GM12878 (cell line): ENCODE measurements around the gene STK32B. TPM values are rescaled to one million over a fixed set of nuclear protein-coding genes. Genes with fewer than 3 reads are reported as not detected.

Experiments
- ATAC-seq: fragments of 200-7000 bp; cut with Tn5 transposase; 3 replicates; pipeline ENCODE4 v1.9.1; 2020; ENCODE audit warnings: mild to moderate bottlenecking, moderate library complexity
- BruUV-seq: library from RNA; stranded (reverse); fragments of 400-500 nt; replicated peaks from 2 replicates; lab custom pipeline; 2021; lab: Mats Ljungman, UMichigan
- CTCF ChIA-PET: fragments of 300-600 bp; sonication (Branson Sonifier 250); formaldehyde crosslinking; extraction: SDS; loops from one replicate; lab custom pipeline; 2021; ENCODE audit warnings: inconsistent platforms; lab: Yijun Ruan, JAX
- POLR2A ChIA-PET: fragments of 350-600 bp; formaldehyde crosslinking; extraction: SDS; loops from one replicate; lab custom pipeline; 2021; ENCODE audit warnings: inconsistent platforms; lab: Charles Lee
- RAD21 ChIA-PET: fragments of 300-600 bp; sonication (Branson Sonifier 250); formaldehyde crosslinking; loops from one replicate; lab custom pipeline; 2023; ENCODE audit warnings: antibody characterized with exemption; ENCODE audit not compliant: unreplicated experiment; lab: Charles Lee
- SMC1A ChIA-PET: fragments of 300-600 bp; sonication (Branson Sonifier 250); formaldehyde crosslinking; loops from one replicate; lab custom pipeline; 2023; ENCODE audit not compliant: unreplicated experiment, uncharacterized antibody; lab: Charles Lee
- DNase-seq: peaks from one replicate; pipeline ENCODE4 v3.0.0-alpha.2; 2011; ENCODE audit warnings: low read depth, low spot score
- FAIRE-seq: peaks from 3 replicates; lab custom pipeline; 2011; peaks lifted over from hg19 to GRCh38; lab: Jason Lieb, UNC
- H2AFZ ChIP-seq: 2 replicates; pipeline ENCODE4 v1.6.0; 2011; ENCODE audit warnings: low read depth, low read length, control low read depth; ENCODE audit not compliant: control insufficient read depth
- H3K27ac ChIP-seq: 2 replicates; pipeline ENCODE4 v1.5.1; 2011; ENCODE audit warnings: control low read depth; ENCODE audit not compliant: control insufficient read depth, insufficient read depth
- H3K27me3 ChIP-seq, 2 experiments: replicated peaks in 1 of 2; 2 replicates each; pipeline versions ENCODE4 v1.6.0 to v1.6.1; 2011; ENCODE audit warnings: low read length in 1 of 2; ENCODE audit not compliant: control insufficient read depth in 2 of 2, insufficient read depth in 2 of 2
- H3K36me3 ChIP-seq, 2 experiments: 2 replicates each; pipeline ENCODE4 v1.5.1; 2011; ENCODE audit warnings: low read length in 1 of 2; ENCODE audit not compliant: control insufficient read depth in 2 of 2, insufficient read depth in 2 of 2
- H3K4me1 ChIP-seq: 2 replicates; pipeline ENCODE4 v1.6.1; 2011; ENCODE audit warnings: mild to moderate bottlenecking, low read length, moderate library complexity, mixed read lengths; ENCODE audit not compliant: control insufficient read depth, insufficient read depth
- H3K4me2 ChIP-seq: 2 replicates; pipeline ENCODE4 v1.6.0; 2011; ENCODE audit warnings: control low read depth; ENCODE audit not compliant: control insufficient read depth, insufficient read depth
- H3K4me3 ChIP-seq: fragments of 200-600 bp; sonication (generic); 2 replicates; pipeline ENCODE4 v1.5.1; 2016
- H3K79me2 ChIP-seq: 2 replicates; pipeline ENCODE4 v1.6.0; 2011; ENCODE audit warnings: low read length; ENCODE audit not compliant: control insufficient read depth, insufficient read depth
- H3K9ac ChIP-seq: 2 replicates; pipeline ENCODE4 v1.8.0; 2011; ENCODE audit warnings: low read length, control low read depth, mixed read lengths; ENCODE audit not compliant: control insufficient read depth, insufficient read depth
- H3K9me3 ChIP-seq: replicated peaks from 3 replicates; pipeline ENCODE4 v1.5.1; 2011; ENCODE audit warnings: mild to moderate bottlenecking, low read length; ENCODE audit not compliant: control insufficient read depth, insufficient read depth
- H4K20me1 ChIP-seq: 2 replicates; pipeline ENCODE4 v1.6.0; 2011; ENCODE audit not compliant: control insufficient read depth, insufficient read depth
- CUX1 ChIP-seq: IDR thresholded peaks from 2 replicates; pipeline ENCODE4 v1.6.1; 2012; ENCODE audit warnings: improper control_type of control experiment, low read depth, low read length; ENCODE audit not compliant: insufficient replicate concordance
- NFYA ChIP-seq: IDR thresholded peaks from 2 replicates; pipeline ENCODE4 v1.6.1; 2011; ENCODE audit warnings: low read depth, mild to moderate bottlenecking, low read length, improper control_type of control experiment, borderline replicate concordance
- WGBS: methylation state at CpG from one replicate; pipeline ENCODE4 v1.1.6; 2016; ENCODE audit warnings: low lambda C conversion rate; ENCODE audit not compliant: insufficient replicate concordance, insufficient coverage; ENCODE audit errors: missing lambda C conversion rate; 5-methylcytosine and 5-hydroxymethylcytosine counted together
- in situ Hi-C: fragments of 300-500 bp; cut with MboI; formaldehyde crosslinking; loops from 9 replicates; pipeline ENCODE4 v1.14.3; 2018; ENCODE audit warnings: mixed read lengths
- intact Hi-C: fragments of 100-400 bp; cut with micrococcal nuclease; formaldehyde crosslinking; loops from one replicate; pipeline ENCODE4 v1.14.2; 2022; ENCODE audit not compliant: unreplicated experiment
- polyA plus RNA-seq, 11 experiments: library from polyadenylated mRNA; depleted of rRNA in 4 of 11; unstranded in 6 of 11; stranded (reverse) in 5 of 11; fragments of >200 nt; fragmentation: Nextera tagmentation in 4 of 11; fragmentation: Illumina TruSeq in 1 of 11; extraction: Ambion mirVana in 4 of 11; extraction: Trizol in 1 of 11; gene quantifications; 1 replicate in 1 of 11; 2 replicates in 10 of 11; pipeline versions ENCODE4 v1.2.1 to v1.2.3, GENCODE V29; 2011 to 2016; ENCODE audit warnings: inconsistent platforms in 2 of 11, missing spikeins in 2 of 11, low read depth in 1 of 11
- total RNA-seq, 4 experiments: library from RNA; depleted of rRNA in 3 of 4; stranded (reverse); fragments of >200 nt in 3 of 4; fragmentation: Illumina TruSeq in 1 of 4; extraction: Trizol in 1 of 4; gene quantifications; 2 replicates each; pipeline versions ENCODE4 v1.2.1 to v1.2.3, GENCODE V29; 2013 to 2021

Gene STK32B
- total and polyA plus RNA-seq, 10 of the 15 experiments (the other 5 are each of a cell fraction or from before 2014, with no cell fraction given), result 0.04 to 0.12 (median 0.08) TPM; not detected in 7

- H3K27ac ChIP-seq, result no peak overlapping the region
- WGBS, result 47% methylated on average over 6 of the region's 6 CpGs
- H3K4me3 ChIP-seq, result no peak overlapping the region
- DNase-seq (no peak), FAIRE-seq (no peak), ATAC-seq (no peak)
- no peaks in the 10 kb centered on the region for H4K20me1 ChIP-seq
- H3K79me2 ChIP-seq, result no peaks in the 10 kb centered on the region
- POLR2A ChIA-PET, result no interaction called here
- RAD21 ChIA-PET, result no interaction called here
- H3K36me3 ChIP-seq, result no peaks in the 10 kb centered on the region
- no peak for TF ChIP-seq CUX1
- TF ChIP-seq NFYA, result no peak
- H3K9ac ChIP-seq, result no peak overlapping the region
- BruUV-seq, result no TSS peak
- no peak overlapping the region for H3K4me2 ChIP-seq
- CTCF ChIA-PET, result no interaction called here
- in situ Hi-C loops (no loop called here), intact Hi-C loops (no loop called here)
- H3K9me3 ChIP-seq, result no peaks in the 10 kb centered on the region
- H2AFZ ChIP-seq, result no peak overlapping the region
- no peaks in the 10 kb centered on the region for H3K27me3 ChIP-seq
- SMC1A ChIA-PET, result no interaction called here
- no peaks in the 10 kb centered on the region for H3K4me1 ChIP-seq
Measured at GRCh38 chr4:5478697-5479096, 427.4 kb downstream of the STK32B start.
